ENCODE results near the gene TUBG1.

Gene TUBG1

DNA sequence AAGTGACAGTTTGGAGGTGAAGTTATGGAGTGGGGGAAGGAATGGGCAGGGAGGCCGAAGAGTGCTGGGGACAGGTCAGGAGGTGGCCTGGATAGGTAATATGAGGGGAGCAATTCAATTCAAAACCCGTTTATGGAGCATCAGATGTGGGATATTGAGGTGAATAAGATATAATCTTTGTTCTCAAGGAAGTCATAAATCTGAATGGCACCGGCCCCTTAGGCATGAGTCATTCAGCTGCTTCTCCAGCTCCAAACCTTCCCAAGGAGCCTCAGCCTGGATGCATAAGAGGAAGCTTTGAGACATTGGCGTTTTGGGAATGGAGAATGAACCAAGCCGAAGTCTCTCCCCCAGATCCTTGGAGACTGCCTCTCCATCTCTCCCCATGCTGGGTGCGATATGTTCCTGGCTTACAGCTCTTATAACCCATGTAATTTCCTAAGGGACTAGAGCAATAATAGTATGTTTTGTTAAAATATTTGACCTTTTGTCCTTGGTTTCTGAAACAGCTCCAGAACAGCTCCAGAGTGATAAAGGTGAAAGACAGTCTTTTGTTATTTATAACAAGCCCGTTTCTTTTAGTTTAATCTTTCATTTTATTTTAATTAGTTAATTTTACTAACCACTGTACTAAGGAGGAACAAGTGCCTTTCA lies 51.3 kb downstream of the TUBG1 start:
- ATAC-seq, result peak; percentile 69
- no peak for TF ChIP-seq ZC3H10 (CRISPR knock-in tag; IDR thresholded peaks at IDR 0.05)
- TF ChIP-seq OSR1 (CRISPR knock-in tag; IDR thresholded peaks at IDR 0.05), result no peak
- TF ChIP-seq, protein P1, sequence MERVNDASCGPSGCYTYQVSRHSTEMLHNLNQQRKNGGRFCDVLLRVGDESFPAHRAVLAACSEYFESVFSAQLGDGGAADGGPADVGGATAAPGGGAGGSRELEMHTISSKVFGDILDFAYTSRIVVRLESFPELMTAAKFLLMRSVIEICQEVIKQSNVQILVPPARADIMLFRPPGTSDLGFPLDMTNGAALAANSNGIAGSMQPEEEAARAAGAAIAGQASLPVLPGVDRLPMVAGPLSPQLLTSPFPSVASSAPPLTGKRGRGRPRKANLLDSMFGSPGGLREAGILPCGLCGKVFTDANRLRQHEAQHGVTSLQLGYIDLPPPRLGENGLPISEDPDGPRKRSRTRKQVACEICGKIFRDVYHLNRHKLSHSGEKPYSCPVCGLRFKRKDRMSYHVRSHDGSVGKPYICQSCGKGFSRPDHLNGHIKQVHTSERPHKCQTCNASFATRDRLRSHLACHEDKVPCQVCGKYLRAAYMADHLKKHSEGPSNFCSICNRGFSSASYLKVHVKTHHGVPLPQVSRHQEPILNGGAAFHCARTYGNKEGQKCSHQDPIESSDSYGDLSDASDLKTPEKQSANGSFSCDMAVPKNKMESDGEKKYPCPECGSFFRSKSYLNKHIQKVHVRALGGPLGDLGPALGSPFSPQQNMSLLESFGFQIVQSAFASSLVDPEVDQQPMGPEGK (CRISPR knock-in tag; IDR thresholded peaks at IDR 0.05; ENCODE audit: borderline replicate concordance), result no peak
- TF ChIP-seq ZNF8 (CRISPR knock-in tag; IDR thresholded peaks at IDR 0.05), result no peak
- TF ChIP-seq, protein P2, sequence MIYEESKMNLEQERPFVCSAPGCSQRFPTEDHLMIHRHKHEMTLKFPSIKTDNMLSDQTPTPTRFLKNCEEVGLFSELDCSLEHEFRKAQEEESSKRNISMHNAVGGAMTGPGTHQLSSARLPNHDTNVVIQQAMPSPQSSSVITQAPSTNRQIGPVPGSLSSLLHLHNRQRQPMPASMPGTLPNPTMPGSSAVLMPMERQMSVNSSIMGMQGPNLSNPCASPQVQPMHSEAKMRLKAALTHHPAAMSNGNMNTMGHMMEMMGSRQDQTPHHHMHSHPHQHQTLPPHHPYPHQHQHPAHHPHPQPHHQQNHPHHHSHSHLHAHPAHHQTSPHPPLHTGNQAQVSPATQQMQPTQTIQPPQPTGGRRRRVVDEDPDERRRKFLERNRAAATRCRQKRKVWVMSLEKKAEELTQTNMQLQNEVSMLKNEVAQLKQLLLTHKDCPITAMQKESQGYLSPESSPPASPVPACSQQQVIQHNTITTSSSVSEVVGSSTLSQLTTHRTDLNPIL (CRISPR knock-in tag; IDR thresholded peaks at IDR 0.05; ENCODE audit: low read depth), result no peak
- TF ChIP-seq ZFP30 (CRISPR knock-in tag; IDR thresholded peaks at IDR 0.05), result no peak
- TF ChIP-seq ZFP3 (CRISPR knock-in tag; IDR thresholded peaks at IDR 0.05), result no peak
- no peak for TF ChIP-seq PPARA (CRISPR knock-in tag; IDR thresholded peaks at IDR 0.05; ENCODE audit: borderline replicate concordance)
- TF ChIP-seq, protein P3, sequence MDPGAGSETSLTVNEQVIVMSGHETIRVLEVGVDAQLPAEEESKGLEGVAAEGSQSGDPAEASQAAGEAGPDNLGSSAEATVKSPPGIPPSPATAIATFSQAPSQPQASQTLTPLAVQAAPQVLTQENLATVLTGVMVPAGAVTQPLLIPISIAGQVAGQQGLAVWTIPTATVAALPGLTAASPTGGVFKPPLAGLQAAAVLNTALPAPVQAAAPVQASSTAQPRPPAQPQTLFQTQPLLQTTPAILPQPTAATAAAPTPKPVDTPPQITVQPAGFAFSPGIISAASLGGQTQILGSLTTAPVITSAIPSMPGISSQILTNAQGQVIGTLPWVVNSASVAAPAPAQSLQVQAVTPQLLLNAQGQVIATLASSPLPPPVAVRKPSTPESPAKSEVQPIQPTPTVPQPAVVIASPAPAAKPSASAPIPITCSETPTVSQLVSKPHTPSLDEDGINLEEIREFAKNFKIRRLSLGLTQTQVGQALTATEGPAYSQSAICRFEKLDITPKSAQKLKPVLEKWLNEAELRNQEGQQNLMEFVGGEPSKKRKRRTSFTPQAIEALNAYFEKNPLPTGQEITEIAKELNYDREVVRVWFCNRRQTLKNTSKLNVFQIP (CRISPR knock-in tag; IDR thresholded peaks at IDR 0.05; ENCODE audit: borderline replicate concordance, low read depth), result no peak
- no peak for TF ChIP-seq TCF4 (CRISPR knock-in tag; IDR thresholded peaks at IDR 0.05; ENCODE audit: borderline replicate concordance)
- TF ChIP-seq ISL1 (CRISPR knock-in tag; IDR thresholded peaks at IDR 0.05), result no peak; the same call in 1 of the 2 replicates
- no peak for TF ChIP-seq SNAI2 (CRISPR knock-in tag; IDR thresholded peaks at IDR 0.05)
- no peak for TF ChIP-seq RARB (CRISPR knock-in tag; IDR thresholded peaks at IDR 0.05)
- no peak for TF ChIP-seq CSDC2 (CRISPR knock-in tag; IDR thresholded peaks at IDR 0.05)

Measured in SK-N-SH treated with all-trans-retinoic acid at 6 μM for 48 hours (cell line).